Occipital lobe (tissue), 2 donors: ENCODE measurements around the gene PIGO. TPM values are rescaled to one million over a fixed set of nuclear protein-coding genes. Genes with fewer than 3 reads are reported as not detected.

Experiments used
- DNase-seq: peaks from one replicate; lab custom pipeline; 2025; lab: John Stamatoyannopoulos, UW
- total RNA-seq: library from RNA; depleted of rRNA; stranded (reverse); fragments of >200 nt; gene quantifications from one replicate; pipeline ENCODE4 v1.2.3, GENCODE V29; 2014

PIGO gene
- total RNA-seq, 1 donor from 2014 or later: 9.4 TPM

GRCh38 chr9:35106343-35106730, 9.9 kb upstream of the PIGO start:
- DNase-seq: no peak

- no peak for DNase-seq
These were observed 9.4 kb upstream of the PIGO start for GRCh38 chr9:35105571-35106342.

GRCh38 chr9:35105126-35105525, 8.7 kb upstream of the PIGO start:
- no peak for DNase-seq

- no peak for DNase-seq
These were observed 8.2 kb upstream of the PIGO start for GRCh38 chr9:35104586-35104985.

GRCh38 chr9:35103660-35104191, 7.3 kb upstream of the PIGO start:
- DNase-seq: no peak

GRCh38 chr9:35102769-35103659, 6.6 kb upstream of the PIGO start, which contains the start of gene STOML2:
Gene STOML2, minus strand, starts transcription at chr9:35103131. Its CDS starts 37 bp downstream, at chr9:35103094.
- peak; percentile 95 for DNase-seq

- no peak for DNase-seq
These were observed 6.0 kb upstream of the PIGO start for GRCh38 chr9:35102465-35102768.

- no peak for DNase-seq
These were observed 1.2 kb upstream of the PIGO start for GRCh38 chr9:35097573-35097972.

- DNase-seq: no peak
These were observed 4.9 kb downstream of the PIGO start for GRCh38 chr9:35091536-35091935.

- DNase-seq: no peak
These were observed 7.0 kb downstream of the PIGO start for GRCh38 chr9:35089434-35089833.

- no peak for DNase-seq
These were observed 11.3 kb downstream of the PIGO start for GRCh38 chr9:35085078-35085477.

- DNase-seq: peak; percentile 87
These were observed 16.7 kb downstream of the PIGO start, which contains the start of gene FANCG for GRCh38 chr9:35079426-35080341. Gene FANCG, minus strand, starts transcription at chr9:35079942. Its CDS starts 418 bp downstream, at chr9:35079524.

GRCh38 chr9:35079041-35079425, 17.4 kb downstream of the PIGO start:
- DNase-seq: no peak

GRCh38 chr9:35078066-35078465, 18.3 kb downstream of the PIGO start:
- no peak for DNase-seq

- no peak for DNase-seq
These were observed 19.5 kb downstream of the PIGO start for GRCh38 chr9:35076848-35077247.

GRCh38 chr9:35075358-35075757, 21.0 kb downstream of the PIGO start:
- no peak for DNase-seq

GRCh38 chr9:35074791-35075190, 21.6 kb downstream of the PIGO start:
- DNase-seq: no peak

GRCh38 chr9:35074141-35074540, 22.2 kb downstream of the PIGO start:
- DNase-seq: no peak

- DNase-seq: no peak
These were observed 23.1 kb downstream of the PIGO start for GRCh38 chr9:35073279-35073612.

GRCh38 chr9:35072461-35073278, 23.7 kb downstream of the PIGO start, which contains the start of gene VCP:
Gene VCP, minus strand, starts transcription at chr9:35072625. Its CDS starts 272 bp downstream, at chr9:35072353.
- peak; percentile 98 for DNase-seq
